HL-60 (cell line): ENCODE data around the gene CNNM4.

Experiments used
- DNase-seq, 2 experiments: peaks; one replicate each; pipeline ENCODE4 v3.0.0-alpha.2; 2010 to 2020; ENCODE audit warnings: low read depth in 1 of 2, low spot score in 1 of 2
- H3K27ac ChIP-seq: fragments of 250-450 bp; sonication (Bioruptor Pico); replicated peaks from 2 replicates; pipeline ENCODE4 v1.5.1; 2020; ENCODE audit warnings: mild to moderate bottlenecking, moderate library complexity
- H3K27me3 ChIP-seq: fragments of 250-450 bp; sonication (Bioruptor Pico); 2 replicates; pipeline ENCODE4 v1.5.1; 2021; ENCODE audit warnings: mild to moderate bottlenecking, moderate library complexity; ENCODE audit not compliant: insufficient read depth, poor library complexity, severe bottlenecking
- H3K4me3 ChIP-seq: replicated peaks from 2 replicates; pipeline ENCODE4 v1.5.1; 2011; ENCODE audit warnings: mild to moderate bottlenecking, control low read depth, low read length; ENCODE audit not compliant: insufficient read depth
- CTCF ChIP-seq: IDR thresholded peaks from one replicate; pipeline ENCODE4 v1.5.1; 2011; ENCODE audit warnings: low read length, control low read depth, inconsistent platforms; ENCODE audit not compliant: insufficient read depth
- GABPA ChIP-seq: IDR thresholded peaks from 2 replicates; pipeline ENCODE4 v1.6.1; 2012; ENCODE audit warnings: low read depth
- POLR2AphosphoS5 ChIP-seq: IDR thresholded peaks from 2 replicates; pipeline ENCODE4 v1.6.1; 2012; ENCODE audit warnings: low read depth
- REST ChIP-seq: IDR thresholded peaks from 2 replicates; pipeline ENCODE4 v1.6.1; 2012; ENCODE audit warnings: low read depth; ENCODE audit not compliant: insufficient replicate concordance
- SPI1 ChIP-seq: IDR thresholded peaks from 2 replicates; pipeline ENCODE4 v1.6.1; 2012; ENCODE audit warnings: low read depth, mild to moderate bottlenecking, borderline replicate concordance

CNNM4 gene

GRCh38 chr2:96807127-96807471, 46.4 kb downstream of the CNNM4 start:
- Histone ChIP-seq H3K27me3 (no peaks in the 10 kb centered on the region), H3K27ac (no peak overlapping the region), H3K4me3 (no peak overlapping the region)
- TF ChIP-seq CTCF (no peak), POLR2AphosphoS5 (no peak)
- no peak for DNase-seq

- H3K27me3 ChIP-seq: no peaks in the 10 kb centered on the region
- TF ChIP-seq REST (no peak), CTCF (no peak), GABPA (no peak)
These were observed 47.6 kb downstream of the CNNM4 start for GRCh38 chr2:96808176-96808837.

GRCh38 chr2:96809216-96809882, 48.6 kb downstream of the CNNM4 start:
- DNase-seq: no peak
- no peak overlapping the region for H3K4me3 ChIP-seq
- TF ChIP-seq POLR2AphosphoS5: no peak
- no peak for TF ChIP-seq REST
- TF ChIP-seq CTCF: no peak
- TF ChIP-seq GABPA: no peak
- no peak for TF ChIP-seq SPI1
- H3K27me3 ChIP-seq: no peaks in the 10 kb centered on the region
- no peak overlapping the region for H3K27ac ChIP-seq

More at GRCh38 chr2:96808176-96808837, 47.6 kb downstream of the CNNM4 start:
- no peak overlapping the region for H3K27ac ChIP-seq
- no peak for DNase-seq
- no peak overlapping the region for H3K4me3 ChIP-seq
